WTC11 (cell line): ENCODE results near the gene INO80.

Experiments used
- CTCF ChIP-seq: fragments of 200-600 bp; IDR thresholded peaks from 2 replicates; pipeline ENCODE4 v1.8.0; 2022; ENCODE audit warnings: antibody characterized with exemption
- E2F5 ChIP-seq: sonication (generic); formaldehyde crosslinking; IDR thresholded peaks from 2 replicates; pipeline ENCODE4 v1.8.1; 2022; ENCODE audit warnings: mild to moderate bottlenecking, moderate library complexity, missing genetic modification reagents
- ELF4 ChIP-seq: sonication (generic); formaldehyde crosslinking; IDR thresholded peaks from 2 replicates; pipeline ENCODE4 v1.8.1; 2022; ENCODE audit warnings: low read depth, mild to moderate bottlenecking, moderate library complexity, missing genetic modification reagents
- NFYB ChIP-seq: sonication (generic); formaldehyde crosslinking; conservative IDR thresholded peaks from 2 replicates; pipeline ENCODE4 v1.8.0; 2022; ENCODE audit warnings: low read depth, missing genetic modification reagents
- PREB ChIP-seq: sonication (generic); formaldehyde crosslinking; IDR thresholded peaks from 2 replicates; pipeline ENCODE4 v1.8.1; 2022; ENCODE audit warnings: mild to moderate bottlenecking, missing genetic modification reagents, moderate library complexity, borderline replicate concordance
- SP1 ChIP-seq: sonication (generic); formaldehyde crosslinking; conservative IDR thresholded peaks from 2 replicates; pipeline ENCODE4 v1.8.1; 2022; ENCODE audit warnings: missing genetic modification reagents
- USF1 ChIP-seq: sonication (generic); formaldehyde crosslinking; IDR thresholded peaks from 2 replicates; pipeline ENCODE4 v1.8.0; 2022; ENCODE audit warnings: mild to moderate bottlenecking, missing genetic modification reagents
- ZNF232 ChIP-seq: sonication (generic); formaldehyde crosslinking; IDR thresholded peaks from 2 replicates; pipeline ENCODE4 v1.8.0; 2022; ENCODE audit warnings: mild to moderate bottlenecking, missing genetic modification reagents
- ZNF416 ChIP-seq: fragments of 250-450 bp; sonication (Bioruptor Pico); IDR thresholded peaks from 2 replicates; pipeline ENCODE4 v1.9.0; 2021; ENCODE audit warnings: mild to moderate bottlenecking, inconsistent platforms

GRCh38 chr15:40941068-40941527 lies 175.0 kb downstream of the INO80 start:
- TF ChIP-seq PREB (CRISPR knock-in tag) (no peak), NFYB (CRISPR knock-in tag) (no peak), CTCF (no peak), USF1 (CRISPR knock-in tag) (no peak), E2F5 (no peak), ZNF416 (CRISPR knock-in tag) (no peak), ELF4 (CRISPR knock-in tag) (no peak), SP1 (CRISPR knock-in tag) (no peak), ZNF232 (CRISPR knock-in tag) (no peak)
